GM13977 (cell line): Measurements from ENCODE around the gene ME3.
"Not testable (repeated sequence)": the region's sequence is repeated elsewhere in the genome, so short reads cannot be mapped to it uniquely, and the experiment has no call there.

Source experiments
- DNase-seq: peaks from one replicate; pipeline ENCODE4 v3.0.0; 2012; ENCODE audit warnings: low spot score
- CTCF ChIP-seq: IDR thresholded peaks from 2 replicates; pipeline ENCODE4 v1.5.1; 2012; ENCODE audit warnings: mild to moderate bottlenecking, control low read depth; ENCODE audit not compliant: insufficient read depth; ENCODE audit errors: extremely low read depth, missing control alignments
- in situ Hi-C: fragments of 300-500 bp; cut with MboI; formaldehyde crosslinking; loops from one replicate; pipeline ENCODE4 v1.12.0; 2022; ENCODE audit warnings: low sequenced_read_pairs, low pct_unique_long_range_greater_than_20kb, mixed read lengths, inconsistent platforms; ENCODE audit not compliant: unreplicated experiment

The ME3 gene

GRCh38 chr11:86555401-86555800 lies 117.0 kb downstream of the ME3 start:
- no peak for TF ChIP-seq CTCF
- in situ Hi-C loops = no loop called here
- no peak for DNase-seq

- DNase-seq = no peak
- TF ChIP-seq CTCF = no peak
- in situ Hi-C loops = no loop called here
These were observed 119.2 kb downstream of the ME3 start for GRCh38 chr11:86553265-86553664.

- in situ Hi-C loops = no loop called here
- no peak for DNase-seq
These were observed 120.9 kb downstream of the ME3 start for GRCh38 chr11:86551288-86552092.

GRCh38 chr11:86550757-86551156 lies 121.7 kb downstream of the ME3 start:
- DNase-seq = no peak
- in situ Hi-C loops = no loop called here
- no peak for TF ChIP-seq CTCF

More at GRCh38 chr11:86551288-86552092, 120.9 kb downstream of the ME3 start:
- no peak for TF ChIP-seq CTCF

GRCh38 chr11:86548271-86548917 lies 124.0 kb downstream of the ME3 start:
- TF ChIP-seq CTCF = no peak
- in situ Hi-C loops = no loop called here

GRCh38 chr11:86547727-86548126 lies 124.7 kb downstream of the ME3 start:
- in situ Hi-C loops = no loop called here
- no peak for TF ChIP-seq CTCF

More at GRCh38 chr11:86548271-86548917, 124.0 kb downstream of the ME3 start:
- DNase-seq = no peak

GRCh38 chr11:86541299-86541698 lies 131.1 kb downstream of the ME3 start:
- in situ Hi-C loops, DNase-seq: not testable (repeated sequence)

More at GRCh38 chr11:86547727-86548126, 124.7 kb downstream of the ME3 start:
- DNase-seq = no peak
